Measurements from ENCODE around the gene MT2A.
"Not testable (repeated sequence)": the region's sequence is repeated elsewhere in the genome, so short reads cannot be mapped to it uniquely, and the experiment has no call there.

Gene MT2A

DNA sequence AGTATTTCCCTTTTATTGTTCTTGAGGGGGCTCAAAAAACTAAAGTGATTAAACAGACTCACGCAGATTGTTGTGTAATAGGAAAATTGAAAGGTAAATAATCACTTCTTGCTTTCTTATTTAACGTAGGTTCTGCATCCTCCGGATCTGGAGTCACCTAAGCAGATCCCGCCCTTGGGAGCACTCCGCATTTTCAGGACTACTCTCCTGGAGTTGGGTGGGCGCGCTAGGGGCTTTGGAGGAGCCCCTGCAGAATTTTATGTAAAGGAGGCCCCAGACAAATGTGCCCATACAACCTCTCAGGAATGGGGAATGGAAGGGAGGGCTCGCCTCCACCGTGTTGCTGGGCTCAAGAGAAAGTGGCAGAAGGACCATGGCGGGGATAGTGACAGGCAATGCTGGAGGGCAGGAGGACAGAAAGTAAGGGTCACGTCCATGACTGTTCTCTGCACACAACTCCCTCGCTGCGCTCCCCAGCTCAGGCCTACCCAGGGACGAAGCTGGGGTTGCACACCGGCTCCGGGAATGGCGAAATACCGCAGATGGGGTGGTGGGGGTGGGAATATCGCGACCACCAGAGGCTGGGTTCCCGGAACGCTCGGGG is 8.3 kb downstream of the MT2A start:
- H3K4me1 ChIP-seq (ENCODE audit: low read length) = peaks cover 8% of the 10 kb centered on the region
- no peak overlapping the region for H3K27ac ChIP-seq (ENCODE audit: low read length)
- no peaks in the 10 kb centered on the region for H3K79me2 ChIP-seq (ENCODE audit: low read length)
- TF ChIP-seq, protein P1, sequence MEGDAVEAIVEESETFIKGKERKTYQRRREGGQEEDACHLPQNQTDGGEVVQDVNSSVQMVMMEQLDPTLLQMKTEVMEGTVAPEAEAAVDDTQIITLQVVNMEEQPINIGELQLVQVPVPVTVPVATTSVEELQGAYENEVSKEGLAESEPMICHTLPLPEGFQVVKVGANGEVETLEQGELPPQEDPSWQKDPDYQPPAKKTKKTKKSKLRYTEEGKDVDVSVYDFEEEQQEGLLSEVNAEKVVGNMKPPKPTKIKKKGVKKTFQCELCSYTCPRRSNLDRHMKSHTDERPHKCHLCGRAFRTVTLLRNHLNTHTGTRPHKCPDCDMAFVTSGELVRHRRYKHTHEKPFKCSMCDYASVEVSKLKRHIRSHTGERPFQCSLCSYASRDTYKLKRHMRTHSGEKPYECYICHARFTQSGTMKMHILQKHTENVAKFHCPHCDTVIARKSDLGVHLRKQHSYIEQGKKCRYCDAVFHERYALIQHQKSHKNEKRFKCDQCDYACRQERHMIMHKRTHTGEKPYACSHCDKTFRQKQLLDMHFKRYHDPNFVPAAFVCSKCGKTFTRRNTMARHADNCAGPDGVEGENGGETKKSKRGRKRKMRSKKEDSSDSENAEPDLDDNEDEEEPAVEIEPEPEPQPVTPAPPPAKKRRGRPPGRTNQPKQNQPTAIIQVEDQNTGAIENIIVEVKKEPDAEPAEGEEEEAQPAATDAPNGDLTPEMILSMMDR (IDR thresholded peaks at IDR 0.05; ENCODE audit: low read depth, low read length) = no peak
- TF ChIP-seq EZH2phosphoT487 (IDR thresholded peaks at IDR 0.05; ENCODE audit: low read depth) = no peak
- no peak overlapping the region for H3K4me2 ChIP-seq (ENCODE audit: low read length)
- no peak overlapping the region for H3K4me3 ChIP-seq (ENCODE audit: low read length)
- no peaks in the 10 kb centered on the region for H3K36me3 ChIP-seq (replicated peaks; ENCODE audit: low read depth, low read length)
- no peaks in the 10 kb centered on the region for H4K20me1 ChIP-seq (ENCODE audit: insufficient read depth, low read length)
- 0 out of 2 replicates have a peak, but pooled peaks cover 9% of the 10 kb centered on the region for H3K27me3 ChIP-seq (ENCODE audit: low read depth, low read length)
- H2AFZ ChIP-seq (ENCODE audit: low read depth, low read length) = no peak overlapping the region
- H3K9me3 ChIP-seq (ENCODE audit: insufficient read depth, low read length) = no peaks in the 10 kb centered on the region
- H3K9ac ChIP-seq (ENCODE audit: low read length) = no peak overlapping the region

DNA sequence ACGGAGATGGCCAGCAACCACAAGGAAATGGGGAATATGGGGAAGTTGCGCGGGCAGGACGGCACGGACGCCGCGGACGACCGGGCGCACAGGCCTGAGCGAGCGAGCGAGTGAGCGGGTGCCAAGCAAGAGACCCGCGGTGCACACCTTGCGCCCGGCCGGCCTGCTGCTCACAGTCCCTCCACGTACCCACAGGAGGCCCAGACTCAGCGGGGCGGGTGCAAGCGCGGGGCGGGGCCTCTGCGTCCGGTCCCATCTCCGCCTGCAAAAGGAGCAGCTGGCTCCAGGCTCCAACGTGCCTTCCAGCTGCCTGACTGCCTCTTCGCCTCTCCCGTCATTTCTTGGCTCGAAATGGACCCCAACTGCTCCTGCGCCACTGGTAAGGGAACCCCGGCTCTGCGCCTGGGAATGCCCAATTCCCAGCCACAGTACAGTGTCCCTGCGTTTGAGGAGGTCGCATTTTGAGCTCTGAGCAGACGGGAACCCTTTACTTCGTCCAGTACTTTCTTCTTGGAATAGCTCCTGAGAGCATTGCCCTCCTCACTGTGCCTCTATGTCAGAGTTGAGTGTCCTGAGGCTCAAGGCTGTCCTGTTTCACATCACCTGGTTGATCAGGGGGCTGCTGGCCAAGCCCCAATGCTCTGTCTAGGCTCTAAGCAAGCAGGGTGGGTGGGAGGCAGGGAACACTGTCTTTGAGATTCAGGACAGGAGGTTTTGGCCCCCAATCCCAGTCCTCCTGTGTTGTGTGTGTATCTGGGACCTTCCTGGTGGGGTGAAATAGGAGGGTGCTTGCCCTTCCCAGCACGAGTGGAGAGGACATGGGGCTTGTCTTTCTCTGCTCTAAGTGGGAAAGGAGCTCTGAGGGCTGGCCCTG is 9.1 kb downstream of the MT2A start:
- no peaks in the 10 kb centered on the region for H3K36me3 ChIP-seq (replicated peaks; ENCODE audit: low read depth, low read length)
- no peaks in the 10 kb centered on the region for H4K20me1 ChIP-seq (ENCODE audit: insufficient read depth, low read length)
- H3K4me2 ChIP-seq (ENCODE audit: low read length) = no peak overlapping the region
- H3K4me3 ChIP-seq (ENCODE audit: low read length) = no peak overlapping the region
- peaks cover 8% of the 10 kb centered on the region for H3K4me1 ChIP-seq (ENCODE audit: low read length)
- no peak overlapping the region for H3K27ac ChIP-seq (ENCODE audit: low read length)
- TF ChIP-seq, protein P1 (IDR thresholded peaks at IDR 0.05; ENCODE audit: low read depth, low read length) = no peak
- no peak for TF ChIP-seq EZH2phosphoT487 (IDR thresholded peaks at IDR 0.05; ENCODE audit: low read depth)
- no peak overlapping the region for H3K9ac ChIP-seq (ENCODE audit: low read length)
- H2AFZ ChIP-seq (ENCODE audit: low read depth, low read length) = no peak overlapping the region
- 0 out of 2 replicates have a peak, but pooled peaks cover 9% of the 10 kb centered on the region for H3K27me3 ChIP-seq (ENCODE audit: low read depth, low read length)
- H3K79me2 ChIP-seq (ENCODE audit: low read length) = no peaks in the 10 kb centered on the region
- no peaks in the 10 kb centered on the region for H3K9me3 ChIP-seq (ENCODE audit: insufficient read depth, low read length)

DNA sequence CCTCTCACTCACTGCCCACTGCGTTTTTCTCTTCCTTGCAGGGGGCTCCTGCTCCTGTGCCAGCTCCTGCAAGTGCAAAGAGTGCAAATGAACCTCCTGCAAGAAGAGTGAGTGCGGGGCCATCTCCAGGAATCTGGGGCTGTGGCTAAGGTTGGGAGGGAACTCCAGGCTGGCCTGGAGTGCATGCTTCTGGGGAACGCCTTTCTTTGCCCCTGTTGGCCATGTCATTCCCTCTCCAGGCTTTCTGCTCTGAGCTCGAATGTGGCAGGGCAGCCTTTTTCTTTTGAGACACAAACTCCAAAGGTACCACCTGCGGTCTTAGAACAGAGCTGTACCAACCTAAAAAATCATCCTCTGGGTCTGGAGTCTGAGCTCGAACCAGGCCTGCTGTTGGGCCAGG is 9.8 kb downstream of the MT2A start:
- Histone ChIP-seq H3K9ac (ENCODE audit: low read length) (no peak overlapping the region), H3K79me2 (ENCODE audit: low read length) (no peaks in the 10 kb centered on the region), H3K36me3 (replicated peaks; ENCODE audit: low read depth, low read length) (no peaks in the 10 kb centered on the region), H3K4me3 (ENCODE audit: low read length) (no peak overlapping the region), H2AFZ (ENCODE audit: low read depth, low read length) (no peak overlapping the region), H4K20me1 (ENCODE audit: insufficient read depth, low read length) (no peaks in the 10 kb centered on the region), H3K4me1 (ENCODE audit: low read length) (peaks cover 8% of the 10 kb centered on the region), H3K9me3 (ENCODE audit: insufficient read depth, low read length) (no peaks in the 10 kb centered on the region), H3K27me3 (ENCODE audit: low read depth, low read length) (0 out of 2 replicates have a peak, but pooled peaks cover 9% of the 10 kb centered on the region), H3K4me2 (ENCODE audit: low read length) (no peak overlapping the region), H3K27ac (ENCODE audit: low read length) (no peak overlapping the region)
- no peak for TF ChIP-seq EZH2phosphoT487 (IDR thresholded peaks at IDR 0.05; ENCODE audit: low read depth)
- TF ChIP-seq, protein P1 (IDR thresholded peaks at IDR 0.05; ENCODE audit: low read depth, low read length) = no peak

DNA sequence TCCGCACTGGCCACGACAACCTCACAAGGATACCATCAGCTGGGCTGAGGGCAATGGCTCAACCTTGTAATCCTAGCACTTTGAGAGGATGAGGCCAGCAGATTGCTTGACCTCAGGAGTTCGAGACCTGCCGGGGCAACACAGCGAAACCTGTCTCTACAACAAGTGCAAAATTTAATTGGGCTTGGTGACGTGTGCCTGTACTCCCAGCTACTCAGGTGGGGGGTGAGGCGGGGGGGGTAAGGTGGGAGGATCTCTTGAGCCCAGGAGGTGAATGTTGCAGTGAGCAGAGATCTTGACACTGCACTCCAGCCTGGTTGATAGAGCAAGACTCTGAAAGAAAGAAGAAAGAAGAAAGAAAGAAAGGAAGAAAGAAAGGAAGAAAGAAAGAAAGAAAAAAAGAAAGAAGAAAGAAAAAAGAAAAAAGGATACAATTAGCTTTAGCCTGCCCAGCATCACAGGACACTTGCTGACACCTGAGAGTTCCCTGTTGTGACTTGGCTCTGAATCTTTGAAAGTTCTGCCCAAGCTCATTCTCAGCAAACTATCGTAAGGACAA is 12.0 kb downstream of the MT2A start:
- Histone ChIP-seq H3K27me3 (ENCODE audit: low read depth, low read length) (0 out of 2 replicates have a peak, but pooled peaks cover 12% of the 10 kb centered on the region), H3K4me1 (ENCODE audit: low read length) (no peaks in the 10 kb centered on the region), H2AFZ (ENCODE audit: low read depth, low read length) (no peak overlapping the region), H3K4me2 (ENCODE audit: low read length) (no peak overlapping the region), H3K4me3 (ENCODE audit: low read length) (no peak overlapping the region), H3K27ac (ENCODE audit: low read length) (no peak overlapping the region), H4K20me1 (ENCODE audit: insufficient read depth, low read length) (no peaks in the 10 kb centered on the region), H3K79me2 (ENCODE audit: low read length) (no peaks in the 10 kb centered on the region), H3K36me3 (replicated peaks; ENCODE audit: low read depth, low read length) (no peaks in the 10 kb centered on the region), H3K9me3 (ENCODE audit: insufficient read depth, low read length) (no peaks in the 10 kb centered on the region), H3K9ac (ENCODE audit: low read length) (no peak overlapping the region)
- TF ChIP-seq EZH2phosphoT487 (IDR thresholded peaks at IDR 0.05; ENCODE audit: low read depth) = no peak
- TF ChIP-seq, protein P1 (IDR thresholded peaks at IDR 0.05; ENCODE audit: low read depth, low read length) = no peak

DNA sequence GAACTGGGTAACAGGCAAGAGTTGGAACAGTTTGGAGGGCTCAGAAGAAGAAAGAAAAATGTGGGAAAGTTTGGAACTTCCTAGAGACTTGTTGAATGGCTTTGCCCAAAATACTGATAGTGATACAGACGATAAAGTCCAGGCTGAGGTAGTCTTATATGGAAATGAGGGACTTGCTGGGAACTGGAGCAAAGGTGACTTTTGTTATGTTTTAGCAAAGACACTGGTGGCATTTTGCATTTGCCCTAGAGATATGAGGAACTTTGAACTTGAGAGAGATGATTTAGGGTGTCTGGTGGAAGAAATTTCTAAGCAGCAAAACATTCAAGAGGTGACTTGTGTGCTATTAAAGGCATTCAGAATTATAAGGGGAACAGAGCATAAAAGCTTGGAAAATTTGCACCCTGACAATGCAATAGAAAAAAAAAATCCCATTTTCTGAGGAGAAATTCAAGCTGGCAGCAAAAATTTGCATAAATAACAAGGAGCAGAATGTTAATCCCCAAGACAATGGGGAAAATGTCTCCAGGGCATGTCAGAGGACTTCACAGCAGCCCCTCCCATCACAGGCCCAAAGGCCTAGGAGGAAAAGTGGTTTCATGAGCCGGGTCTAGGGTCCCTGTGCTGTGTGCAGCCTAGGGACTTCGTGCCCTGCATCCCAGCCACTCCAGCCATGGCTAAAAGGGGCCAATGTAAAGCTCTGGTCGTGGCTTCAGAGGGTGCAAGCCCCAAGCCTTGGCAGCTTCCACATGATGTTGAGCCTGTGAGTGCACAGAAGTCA is 13.5 kb downstream of the MT2A start:
- H3K4me1 ChIP-seq (ENCODE audit: low read length); H3K27ac ChIP-seq (ENCODE audit: low read length); H3K36me3 ChIP-seq (replicated peaks; ENCODE audit: low read depth, low read length); H3K9me3 ChIP-seq (ENCODE audit: insufficient read depth, low read length); H3K4me2 ChIP-seq (ENCODE audit: low read length); H3K4me3 ChIP-seq (ENCODE audit: low read length); H3K79me2 ChIP-seq (ENCODE audit: low read length); H4K20me1 ChIP-seq (ENCODE audit: insufficient read depth, low read length); H3K9ac ChIP-seq (ENCODE audit: low read length); H2AFZ ChIP-seq (ENCODE audit: low read depth, low read length): not testable (repeated sequence)
- peaks cover 21% of the 10 kb centered on the region for H3K27me3 ChIP-seq (ENCODE audit: low read depth, low read length)
